ENCODE data around the gene GRK1. TPM values are rescaled to one million over a fixed set of nuclear protein-coding genes. Genes with fewer than 3 reads are reported as not detected.
"Not testable (repeated sequence)": the region's sequence is repeated elsewhere in the genome, so short reads cannot be mapped to it uniquely, and the experiment has no call there.

The GRK1 gene
- total RNA-seq (2014; rRNA removed; shearing (Covaris generic)), result not detected in 2 replicates

GRCh38 chr13:113666951-113667701 lies at the start of gene GRK1:
GRK1 (plus strand) TSS chr13:113667219; CDS start chr13:113667387, 168 bp downstream.
- DNase-seq (ENCODE audit: low read depth), result no peak

- DNase-seq (ENCODE audit: low read depth), result no peak
Measured at GRCh38 chr13:113617961-113618360, 49.1 kb upstream of the GRK1 start.

- no peak for DNase-seq (ENCODE audit: low read depth)
Measured at GRCh38 chr13:113618455-113618854, 48.6 kb upstream of the GRK1 start.

GRCh38 chr13:113620036-113620796 lies 46.8 kb upstream of the GRK1 start:
- DNase-seq (ENCODE audit: low read depth), result no peak

GRCh38 chr13:113621046-113621445 lies 46.0 kb upstream of the GRK1 start:
- no peak for DNase-seq (ENCODE audit: low read depth)

GRCh38 chr13:113621498-113621897 lies 45.5 kb upstream of the GRK1 start:
- DNase-seq (ENCODE audit: low read depth), result peak; percentile 32

- not testable (repeated sequence) for DNase-seq (ENCODE audit: low read depth)
Measured at GRCh38 chr13:113621986-113622550, 45.0 kb upstream of the GRK1 start.

GRCh38 chr13:113622791-113623490 lies 44.1 kb upstream of the GRK1 start:
- no peak for DNase-seq (ENCODE audit: low read depth)

- DNase-seq (ENCODE audit: low read depth), result no peak
Measured at GRCh38 chr13:113623491-113624234, 43.4 kb upstream of the GRK1 start.

GRCh38 chr13:113624235-113624587 lies 42.8 kb upstream of the GRK1 start:
- DNase-seq (ENCODE audit: low read depth), result no peak

GRCh38 chr13:113624640-113625304 lies 42.2 kb upstream of the GRK1 start:
- DNase-seq (ENCODE audit: low read depth), result not testable (repeated sequence)

- no peak for DNase-seq (ENCODE audit: low read depth)
Measured at GRCh38 chr13:113625965-113626721, 40.9 kb upstream of the GRK1 start.

GRCh38 chr13:113627136-113627535 lies 39.9 kb upstream of the GRK1 start:
- no peak for DNase-seq (ENCODE audit: low read depth)

- DNase-seq (ENCODE audit: low read depth), result no peak
Measured at GRCh38 chr13:113628291-113629270, 38.4 kb upstream of the GRK1 start.

GRCh38 chr13:113629866-113630265 lies 37.2 kb upstream of the GRK1 start:
- DNase-seq (ENCODE audit: low read depth), result no peak

- DNase-seq (ENCODE audit: low read depth), result no peak
Measured at GRCh38 chr13:113630296-113630695, 36.7 kb upstream of the GRK1 start.

GRCh38 chr13:113630804-113631203 lies 36.2 kb upstream of the GRK1 start:
- DNase-seq (ENCODE audit: low read depth), result no peak

- no peak for DNase-seq (ENCODE audit: low read depth)
Measured at GRCh38 chr13:113631341-113632095, 35.5 kb upstream of the GRK1 start.

Data from Daoy (cell line).